ENCODE results near the gene ABLIM1.

DNA sequence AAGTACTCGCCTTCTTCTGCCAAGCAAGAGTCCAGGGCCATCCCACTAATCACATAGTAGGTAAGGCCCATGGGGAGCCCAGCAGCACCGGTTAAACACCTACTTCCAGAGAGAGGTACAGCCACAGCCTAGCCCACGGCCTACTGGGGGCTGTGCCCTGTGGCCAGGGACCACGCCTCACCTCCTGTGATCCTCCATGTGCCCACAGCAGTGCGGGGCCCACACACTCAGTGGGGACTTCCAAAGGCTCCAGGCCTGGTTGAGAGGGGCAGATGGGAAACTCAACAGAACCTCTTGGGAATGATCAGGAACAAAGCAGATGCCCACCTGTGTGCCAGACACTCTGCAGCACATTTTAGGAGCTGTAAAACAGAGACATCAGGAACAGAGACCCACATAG, 273.5 kb downstream of the ABLIM1 start:
- TF ChIP-seq POLR2A (IDR thresholded peaks at IDR 0.05): no peak
- TF ChIP-seq, protein P1, sequence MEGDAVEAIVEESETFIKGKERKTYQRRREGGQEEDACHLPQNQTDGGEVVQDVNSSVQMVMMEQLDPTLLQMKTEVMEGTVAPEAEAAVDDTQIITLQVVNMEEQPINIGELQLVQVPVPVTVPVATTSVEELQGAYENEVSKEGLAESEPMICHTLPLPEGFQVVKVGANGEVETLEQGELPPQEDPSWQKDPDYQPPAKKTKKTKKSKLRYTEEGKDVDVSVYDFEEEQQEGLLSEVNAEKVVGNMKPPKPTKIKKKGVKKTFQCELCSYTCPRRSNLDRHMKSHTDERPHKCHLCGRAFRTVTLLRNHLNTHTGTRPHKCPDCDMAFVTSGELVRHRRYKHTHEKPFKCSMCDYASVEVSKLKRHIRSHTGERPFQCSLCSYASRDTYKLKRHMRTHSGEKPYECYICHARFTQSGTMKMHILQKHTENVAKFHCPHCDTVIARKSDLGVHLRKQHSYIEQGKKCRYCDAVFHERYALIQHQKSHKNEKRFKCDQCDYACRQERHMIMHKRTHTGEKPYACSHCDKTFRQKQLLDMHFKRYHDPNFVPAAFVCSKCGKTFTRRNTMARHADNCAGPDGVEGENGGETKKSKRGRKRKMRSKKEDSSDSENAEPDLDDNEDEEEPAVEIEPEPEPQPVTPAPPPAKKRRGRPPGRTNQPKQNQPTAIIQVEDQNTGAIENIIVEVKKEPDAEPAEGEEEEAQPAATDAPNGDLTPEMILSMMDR (IDR thresholded peaks at IDR 0.05): no peak
